Caco-2 (cell line): ENCODE measurements around the gene ACIN1. TPM values are rescaled to one million over a fixed set of nuclear protein-coding genes. Genes with fewer than 3 reads are reported as not detected.

ENCODE experiments used
- BruUV-seq: library from RNA; stranded (reverse); fragments of 400-500 nt; replicated peaks from 2 replicates; lab custom pipeline; 2021; lab: Mats Ljungman, UMichigan
- CTCF ChIA-PET: fragments of 300-600 bp; sonication (Branson Sonifier 250); formaldehyde crosslinking; loops from one replicate; lab custom pipeline; 2022; ENCODE audit warnings: antibody characterized with exemption; lab: Charles Lee
- POLR2A ChIA-PET: fragments of 300-600 bp; sonication (Branson Sonifier 250); formaldehyde crosslinking; loops from one replicate; lab custom pipeline; 2022; ENCODE audit warnings: antibody characterized with exemption; lab: Charles Lee
- DNase-seq, 2 experiments: peaks; one replicate each; pipeline versions ENCODE4 v3.0.0 to v3.0.0-alpha.2; 2020 to 2022
- H3K27me3 ChIP-seq: replicated peaks from 2 replicates; pipeline ENCODE4 v1.6.0; 2011; ENCODE audit warnings: low read length; ENCODE audit not compliant: control insufficient read depth, insufficient read depth
- H3K36me3 ChIP-seq: 2 replicates; pipeline ENCODE4 v1.5.1; 2011; ENCODE audit warnings: low read length; ENCODE audit not compliant: control insufficient read depth, insufficient read depth
- H3K4me1 ChIP-seq: fragments of 250-450 bp; sonication (Bioruptor Pico); 2 replicates; pipeline ENCODE4 v1.5.1; 2020; ENCODE audit warnings: mild to moderate bottlenecking
- H3K4me3 ChIP-seq: 2 replicates; pipeline ENCODE4 v1.5.1; 2011; ENCODE audit warnings: low read depth, mild to moderate bottlenecking, control low read depth, low read length
- H3K9me3 ChIP-seq: fragments of 250-450 bp; sonication (Bioruptor Pico); 2 replicates; pipeline ENCODE4 v1.5.1; 2020; ENCODE audit warnings: mild to moderate bottlenecking, moderate library complexity
- H3K27ac Mint-ChIP-seq: one replicate; pipeline ENCODE4 v1.8.0; 2022; ENCODE audit warnings: mixed read lengths; ENCODE audit not compliant: unreplicated experiment
- H3K27me3 Mint-ChIP-seq: one replicate; pipeline ENCODE4 v1.8.0; 2022; ENCODE audit warnings: mixed read lengths; ENCODE audit not compliant: insufficient read depth, unreplicated experiment
- H3K36me3 Mint-ChIP-seq: one replicate; pipeline ENCODE4 v1.8.0; 2022; ENCODE audit warnings: mild to moderate bottlenecking, mixed read lengths; ENCODE audit not compliant: insufficient read depth, unreplicated experiment
- H3K4me1 Mint-ChIP-seq: one replicate; pipeline ENCODE4 v1.8.0; 2022; ENCODE audit warnings: low read depth, mixed read lengths; ENCODE audit not compliant: unreplicated experiment
- H3K4me3 Mint-ChIP-seq: one replicate; pipeline ENCODE4 v1.8.0; 2022; ENCODE audit warnings: mild to moderate bottlenecking, moderate library complexity, mixed read lengths; ENCODE audit not compliant: unreplicated experiment
- H3K9me3 Mint-ChIP-seq: one replicate; pipeline ENCODE4 v1.8.0; 2022; ENCODE audit warnings: mixed read lengths; ENCODE audit not compliant: unreplicated experiment
- intact Hi-C: fragments of 100-400 bp; cut with micrococcal nuclease; formaldehyde crosslinking; loops from one replicate; pipeline ENCODE4 v1.10.0; 2022; ENCODE audit not compliant: unreplicated experiment
- total RNA-seq: library from RNA; stranded (reverse); gene quantifications from 2 replicates; pipeline ENCODE4 v1.2.3, GENCODE V29; 2022
- TF ChIP-seq, protein P1 (sequence below), 2 experiments: fragments of 200-600 bp in 1 of 2; IDR thresholded peaks; 1 replicate in 1 of 2; 2 replicates in 1 of 2; pipeline versions ENCODE4 v1.5.1 to v1.8.0; 2011 to 2022; ENCODE audit warnings: antibody characterized with exemption in 1 of 2, control low read depth in 1 of 2, inconsistent platforms in 1 of 2, low read depth in 1 of 2, low read length in 1 of 2, mild to moderate bottlenecking in 1 of 2, moderate library complexity in 1 of 2; ENCODE audit not compliant: insufficient read depth in 1 of 2, severe bottlenecking in 1 of 2, unreplicated experiment in 1 of 2

The ACIN1 gene
- total RNA-seq, 1 experiment from 2014 or later: 193 TPM

DNA sequence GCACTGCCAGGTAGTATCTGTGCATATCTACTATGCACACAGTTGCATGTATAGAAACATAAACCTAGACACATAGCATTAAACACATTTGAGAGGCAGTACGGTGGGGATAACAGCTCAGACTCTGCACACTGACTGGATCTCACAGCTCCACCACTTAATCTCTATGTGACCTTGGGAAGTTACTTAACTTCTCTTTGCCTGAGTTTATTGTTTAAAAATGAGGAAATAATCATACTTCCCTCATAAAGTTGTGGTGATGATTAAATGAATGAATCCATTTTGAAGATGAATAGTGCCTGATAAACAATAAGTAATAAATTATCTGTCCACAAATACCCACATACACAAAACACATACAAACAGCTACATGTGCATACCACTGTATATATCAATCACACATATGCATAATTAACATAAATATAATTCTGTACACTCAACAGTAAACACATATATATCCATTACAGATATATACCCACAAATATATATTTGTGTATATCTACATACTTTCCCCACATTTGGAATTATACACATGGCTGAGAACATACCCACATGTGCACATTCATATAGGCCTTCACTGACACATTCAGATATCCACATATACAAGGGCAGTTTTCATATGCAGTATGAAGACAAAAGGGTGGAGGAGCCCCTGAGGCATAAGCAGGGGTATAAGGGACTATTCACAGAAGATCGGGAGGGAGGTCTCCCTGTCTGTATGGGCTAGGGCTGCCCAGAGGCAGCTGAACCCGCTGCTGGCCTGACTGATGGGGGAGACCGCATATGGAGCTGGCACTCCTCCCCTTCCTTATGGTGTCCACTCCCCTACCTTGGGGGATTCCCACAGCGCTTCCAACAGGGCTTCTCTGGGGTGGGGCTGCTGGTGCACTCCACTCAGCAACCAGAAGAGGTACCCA lies 43.5 kb downstream of the ACIN1 start:
- Mint-ChIP-seq H3K27me3 (no peaks in the 10 kb centered on the region), H3K4me1 (peaks cover 8% of the 10 kb centered on the region), H3K9me3 (no peaks in the 10 kb centered on the region), H3K36me3 (no peaks in the 10 kb centered on the region), H3K4me3 (no peak overlapping the region), H3K27ac (no peak overlapping the region)
- Histone ChIP-seq H3K9me3 (no peaks in the 10 kb centered on the region), H3K4me1 (peaks cover 7% of the 10 kb centered on the region), H3K4me3 (no peak overlapping the region), H3K36me3 (no peaks in the 10 kb centered on the region), H3K27me3 (no peaks in the 10 kb centered on the region)
- no peak for DNase-seq
- intact Hi-C loops: no loop called here
- CTCF ChIA-PET: interaction anchor here (0.6 to 2.0 kb wide), 6 partner anchors 20 to 234 kb away, joined by 3 to 16 read pairs (median 6); no protein-coding TSS in a partner anchor
- TF ChIP-seq, protein P1, sequence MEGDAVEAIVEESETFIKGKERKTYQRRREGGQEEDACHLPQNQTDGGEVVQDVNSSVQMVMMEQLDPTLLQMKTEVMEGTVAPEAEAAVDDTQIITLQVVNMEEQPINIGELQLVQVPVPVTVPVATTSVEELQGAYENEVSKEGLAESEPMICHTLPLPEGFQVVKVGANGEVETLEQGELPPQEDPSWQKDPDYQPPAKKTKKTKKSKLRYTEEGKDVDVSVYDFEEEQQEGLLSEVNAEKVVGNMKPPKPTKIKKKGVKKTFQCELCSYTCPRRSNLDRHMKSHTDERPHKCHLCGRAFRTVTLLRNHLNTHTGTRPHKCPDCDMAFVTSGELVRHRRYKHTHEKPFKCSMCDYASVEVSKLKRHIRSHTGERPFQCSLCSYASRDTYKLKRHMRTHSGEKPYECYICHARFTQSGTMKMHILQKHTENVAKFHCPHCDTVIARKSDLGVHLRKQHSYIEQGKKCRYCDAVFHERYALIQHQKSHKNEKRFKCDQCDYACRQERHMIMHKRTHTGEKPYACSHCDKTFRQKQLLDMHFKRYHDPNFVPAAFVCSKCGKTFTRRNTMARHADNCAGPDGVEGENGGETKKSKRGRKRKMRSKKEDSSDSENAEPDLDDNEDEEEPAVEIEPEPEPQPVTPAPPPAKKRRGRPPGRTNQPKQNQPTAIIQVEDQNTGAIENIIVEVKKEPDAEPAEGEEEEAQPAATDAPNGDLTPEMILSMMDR (IDR thresholded peaks at IDR 0.05; ENCODE audit: insufficient read depth in 1 of 2, low read depth in 1 of 2, low read length in 1 of 2, severe bottlenecking in 1 of 2, unreplicated experiment in 1 of 2): no peak
- BruUV-seq: no TSS peak
- POLR2A ChIA-PET: no interaction called here

DNA sequence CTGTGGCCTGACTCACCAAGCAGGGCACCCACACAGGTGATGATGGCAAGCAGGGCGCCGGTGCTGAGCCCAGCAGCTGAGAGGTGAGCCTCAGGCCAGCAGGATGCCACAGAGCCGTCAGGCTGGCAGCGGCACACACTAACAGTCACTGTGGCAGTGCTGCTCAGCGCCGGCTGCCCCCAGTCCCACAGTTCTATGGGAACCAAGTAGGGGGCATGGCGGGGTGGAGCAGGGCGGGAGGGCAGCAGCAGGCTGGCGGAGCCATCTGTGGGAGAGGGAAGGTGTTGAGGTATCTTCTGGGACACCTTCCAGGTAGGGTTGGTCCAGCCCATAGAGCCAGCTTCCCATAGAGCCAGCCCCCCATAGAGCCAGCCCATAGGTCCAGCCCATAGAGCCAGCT lies 45.9 kb downstream of the ACIN1 start:
- ChIA-PET POLR2A (no interaction called here), CTCF (no interaction called here)
- H3K4me1 Mint-ChIP-seq: no peaks in the 10 kb centered on the region
- no peaks in the 10 kb centered on the region for H3K27me3 Mint-ChIP-seq
- no TSS peak for BruUV-seq
- Histone ChIP-seq H3K27me3 (no peaks in the 10 kb centered on the region), H3K4me3 (no peak overlapping the region), H3K9me3 (no peaks in the 10 kb centered on the region), H3K36me3 (no peaks in the 10 kb centered on the region), H3K4me1 (peaks cover 11% of the 10 kb centered on the region)
- H3K9me3 Mint-ChIP-seq: no peaks in the 10 kb centered on the region
- no peak for DNase-seq
- H3K27ac Mint-ChIP-seq: no peak overlapping the region
- TF ChIP-seq, protein P1 (IDR thresholded peaks at IDR 0.05; ENCODE audit: insufficient read depth in 1 of 2, low read depth in 1 of 2, low read length in 1 of 2, severe bottlenecking in 1 of 2, unreplicated experiment in 1 of 2): no peak
- H3K4me3 Mint-ChIP-seq: no peak overlapping the region
- H3K36me3 Mint-ChIP-seq: no peaks in the 10 kb centered on the region
- intact Hi-C loops: no loop called here

DNA sequence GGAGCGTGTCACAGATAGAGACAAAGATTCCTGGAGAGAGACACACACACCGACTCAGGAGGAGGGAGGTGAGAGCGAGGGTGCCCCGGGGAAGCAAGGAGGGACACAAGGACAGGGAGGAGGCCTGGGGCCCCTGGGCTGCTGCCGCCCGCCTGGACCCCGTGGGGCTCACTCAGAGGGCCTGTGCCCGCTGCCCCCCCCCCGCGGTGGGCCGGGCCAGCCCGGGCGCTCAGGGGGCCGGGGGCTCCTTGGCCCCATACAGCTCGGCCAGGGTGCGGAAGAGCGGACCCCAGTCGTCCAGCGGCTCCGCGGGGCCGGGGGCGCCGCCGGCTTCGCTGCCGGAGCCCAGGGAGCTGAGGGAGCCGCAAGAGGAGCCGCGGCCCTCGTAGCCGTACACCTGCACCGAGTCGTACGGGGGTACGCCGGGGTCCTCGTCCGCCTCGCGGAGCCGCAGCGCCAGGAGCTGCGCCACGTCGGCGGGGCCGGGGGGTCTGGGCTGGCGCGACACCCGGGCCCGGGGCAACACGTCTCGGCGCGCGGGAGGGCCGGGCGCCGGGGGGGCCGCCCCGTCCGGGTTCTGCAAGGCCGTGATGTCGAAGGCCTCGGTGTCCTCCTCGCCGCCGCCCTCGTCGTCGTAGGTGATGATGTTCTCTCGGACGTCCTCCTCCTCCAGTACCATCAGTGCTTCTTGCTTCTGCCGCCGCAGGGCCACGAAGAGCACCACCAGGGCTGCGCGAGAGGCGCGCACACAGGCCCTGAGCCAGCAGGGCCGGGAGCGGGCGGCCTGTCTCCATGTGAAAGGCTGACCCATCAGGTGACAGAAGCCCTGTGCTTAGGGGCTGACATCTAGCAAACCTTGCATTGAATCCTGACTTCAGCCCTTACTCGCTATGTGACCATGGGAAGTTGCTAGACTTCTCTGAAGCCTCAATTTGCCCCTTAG lies 46.9 kb downstream of the ACIN1 start:
- intact Hi-C loops: no loop called here
- H3K4me3 Mint-ChIP-seq: no peak overlapping the region
- POLR2A ChIA-PET: interaction anchor here (0.6 to 0.9 kb wide), 2 partner anchors 8 to 43 kb away, joined by 3 read pairs; no protein-coding TSS in a partner anchor

More for the DNA sequence above, 46.9 kb downstream of the ACIN1 start:
- Histone ChIP-seq H3K36me3 (no peaks in the 10 kb centered on the region), H3K27me3 (no peaks in the 10 kb centered on the region), H3K4me1 (peaks cover 11% of the 10 kb centered on the region), H3K9me3 (no peaks in the 10 kb centered on the region), H3K4me3 (no peak overlapping the region)
- no peaks in the 10 kb centered on the region for H3K36me3 Mint-ChIP-seq
- DNase-seq: no peak
- H3K4me1 Mint-ChIP-seq: no peaks in the 10 kb centered on the region
- H3K27ac Mint-ChIP-seq: no peak overlapping the region
- CTCF ChIA-PET: interaction anchor here (1.0 kb wide), 1 partner anchor 21 kb away, joined by 4 read pairs; no protein-coding TSS in a partner anchor
- H3K9me3 Mint-ChIP-seq: no peaks in the 10 kb centered on the region
- BruUV-seq: no TSS peak
- TF ChIP-seq, protein P1 (IDR thresholded peaks at IDR 0.05; ENCODE audit: insufficient read depth in 1 of 2, low read depth in 1 of 2, low read length in 1 of 2, severe bottlenecking in 1 of 2, unreplicated experiment in 1 of 2): no peak
- no peaks in the 10 kb centered on the region for H3K27me3 Mint-ChIP-seq
